NCI-H82 treated with DMSO at 0.1 percent for 48 hours (cell line): Measurements from ENCODE around the gene VEGFA.
A peak's percentile ranks its signal among the peaks of the same experiment; 100 is the strongest.
"Not testable (repeated sequence)": the region's sequence is repeated elsewhere in the genome, so short reads cannot be mapped to it uniquely, and the experiment has no call there.

ENCODE experiments used
- DNase-seq: peaks from one replicate; lab custom pipeline; 2025; ENCODE audit not compliant: unreplicated experiment; lab: John Stamatoyannopoulos, UW

Gene VEGFA

GRCh38 chr6:43801495-43802181 is 31.6 kb downstream of the VEGFA start:
- no peak for DNase-seq

- no peak for DNase-seq
Measured at GRCh38 chr6:43803055-43803782, 33.2 kb downstream of the VEGFA start.

GRCh38 chr6:43803783-43804549 is 34.0 kb downstream of the VEGFA start:
- no peak for DNase-seq

GRCh38 chr6:43804550-43805223 is 34.7 kb downstream of the VEGFA start:
- no peak for DNase-seq

GRCh38 chr6:43805699-43806042 is 35.7 kb downstream of the VEGFA start:
- no peak for DNase-seq

GRCh38 chr6:43806043-43806757 is 36.2 kb downstream of the VEGFA start:
- DNase-seq = no peak

GRCh38 chr6:43806758-43807227 is 36.8 kb downstream of the VEGFA start:
- no peak for DNase-seq

- DNase-seq = peak; percentile 60
Measured at GRCh38 chr6:43807228-43808061, 37.4 kb downstream of the VEGFA start.

- DNase-seq = no peak
Measured at GRCh38 chr6:43808412-43808811, 38.4 kb downstream of the VEGFA start.

- peak; percentile 29 for DNase-seq
Measured at GRCh38 chr6:43809417-43810305, 39.6 kb downstream of the VEGFA start.

- no peak for DNase-seq
Measured at GRCh38 chr6:43810965-43811732, 41.1 kb downstream of the VEGFA start.

- no peak for DNase-seq
Measured at GRCh38 chr6:43811733-43812099, 41.7 kb downstream of the VEGFA start.

GRCh38 chr6:43812850-43813578 is 43.0 kb downstream of the VEGFA start:
- DNase-seq = peak; percentile 32

GRCh38 chr6:43814111-43814510 is 44.1 kb downstream of the VEGFA start:
- DNase-seq = no peak

- no peak for DNase-seq
Measured at GRCh38 chr6:43814865-43815264, 44.9 kb downstream of the VEGFA start.

GRCh38 chr6:43817192-43817591 is 47.2 kb downstream of the VEGFA start:
- peak; percentile 11 for DNase-seq

GRCh38 chr6:43818973-43819372 is 49.0 kb downstream of the VEGFA start:
- DNase-seq = not testable (repeated sequence)
